Suprapubic skin (tissue), 3 donors: ENCODE results near the gene MCF2L.

ENCODE experiments used
- POLR2AphosphoS5 ChIP-seq, 3 donors: sonication (generic); formaldehyde crosslinking; IDR thresholded peaks; one replicate each; pipeline ENCODE4 v1.6.1; 2017; ENCODE audit warnings: antibody characterized with exemption in 3 of 3
- TF ChIP-seq, protein P1 (sequence below), 2 donors: fragments of 200-600 bp in 1 of 2; fragments of 450-650 bp in 1 of 2; sonication (generic) in 1 of 2; IDR thresholded peaks; one replicate each; pipeline ENCODE4 v1.5.1; 2016 to 2019; ENCODE audit warnings: antibody characterized with exemption in 2 of 2, mild to moderate bottlenecking in 1 of 2, moderate library complexity in 1 of 2

DNA sequence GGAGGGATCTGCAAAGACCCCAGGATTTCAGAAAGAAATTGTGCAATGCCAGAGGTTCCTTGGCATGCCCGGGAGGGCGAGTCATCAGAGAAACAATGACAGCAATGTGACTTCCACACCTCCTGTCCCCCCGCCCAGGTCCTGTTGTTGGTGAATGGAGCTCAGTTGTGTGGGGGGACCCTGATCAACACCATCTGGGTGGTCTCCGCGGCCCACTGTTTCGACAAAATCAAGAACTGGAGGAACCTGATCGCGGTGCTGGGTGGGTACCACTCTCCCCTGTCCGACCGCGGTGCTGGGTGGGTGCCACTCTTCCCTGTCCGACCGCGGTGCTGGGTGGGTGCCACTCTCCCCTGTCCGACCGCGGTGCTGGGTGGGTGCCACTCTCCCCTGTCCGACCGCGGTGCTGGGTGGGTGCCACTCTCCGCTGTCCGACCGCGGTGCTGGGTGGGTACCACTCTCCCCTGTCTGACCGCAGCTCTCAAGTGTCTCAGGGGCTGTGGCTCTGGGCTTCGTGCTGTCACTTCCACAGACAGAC lies 148.4 kb downstream of the MCF2L start:
- TF ChIP-seq, protein P1, sequence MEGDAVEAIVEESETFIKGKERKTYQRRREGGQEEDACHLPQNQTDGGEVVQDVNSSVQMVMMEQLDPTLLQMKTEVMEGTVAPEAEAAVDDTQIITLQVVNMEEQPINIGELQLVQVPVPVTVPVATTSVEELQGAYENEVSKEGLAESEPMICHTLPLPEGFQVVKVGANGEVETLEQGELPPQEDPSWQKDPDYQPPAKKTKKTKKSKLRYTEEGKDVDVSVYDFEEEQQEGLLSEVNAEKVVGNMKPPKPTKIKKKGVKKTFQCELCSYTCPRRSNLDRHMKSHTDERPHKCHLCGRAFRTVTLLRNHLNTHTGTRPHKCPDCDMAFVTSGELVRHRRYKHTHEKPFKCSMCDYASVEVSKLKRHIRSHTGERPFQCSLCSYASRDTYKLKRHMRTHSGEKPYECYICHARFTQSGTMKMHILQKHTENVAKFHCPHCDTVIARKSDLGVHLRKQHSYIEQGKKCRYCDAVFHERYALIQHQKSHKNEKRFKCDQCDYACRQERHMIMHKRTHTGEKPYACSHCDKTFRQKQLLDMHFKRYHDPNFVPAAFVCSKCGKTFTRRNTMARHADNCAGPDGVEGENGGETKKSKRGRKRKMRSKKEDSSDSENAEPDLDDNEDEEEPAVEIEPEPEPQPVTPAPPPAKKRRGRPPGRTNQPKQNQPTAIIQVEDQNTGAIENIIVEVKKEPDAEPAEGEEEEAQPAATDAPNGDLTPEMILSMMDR (IDR thresholded peaks at IDR 0.05): no peak
- TF ChIP-seq POLR2AphosphoS5 (IDR thresholded peaks at IDR 0.05): no peak
